HG03521 (cell line): Measurements from ENCODE around the gene LDLRAD3.

ENCODE experiments used
- ATAC-seq: cut with Tn5 transposase; IDR thresholded peaks from one replicate; pipeline ENCODE4 v1.9.1; 2021; ENCODE audit warnings: mild to moderate bottlenecking, moderate library complexity; ENCODE audit not compliant: unreplicated experiment

The LDLRAD3 gene

DNA sequence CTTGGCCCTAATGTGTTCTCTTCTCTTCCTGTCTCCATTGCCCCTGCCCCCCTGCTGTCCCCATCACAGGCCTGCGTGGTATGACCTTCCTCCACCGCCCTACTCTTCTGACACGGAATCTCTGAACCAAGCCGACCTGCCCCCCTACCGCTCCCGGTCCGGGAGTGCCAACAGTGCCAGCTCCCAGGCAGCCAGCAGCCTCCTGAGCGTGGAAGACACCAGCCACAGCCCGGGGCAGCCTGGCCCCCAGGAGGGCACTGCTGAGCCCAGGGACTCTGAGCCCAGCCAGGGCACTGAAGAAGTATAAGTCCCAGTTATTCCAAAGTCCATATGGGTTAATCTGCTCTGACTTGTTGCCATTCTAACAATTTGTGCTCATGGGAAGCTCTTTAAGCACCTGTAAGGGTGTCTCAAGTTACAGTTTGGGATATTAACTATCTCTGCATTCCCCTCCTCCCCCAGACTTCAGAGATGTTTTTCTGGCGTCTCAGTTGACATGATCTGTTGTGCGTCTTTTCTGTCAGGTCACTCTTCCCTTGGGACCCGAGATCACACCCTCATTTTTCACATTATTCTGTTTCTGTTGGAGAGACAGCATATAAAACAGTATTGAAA is 285.3 kb downstream of the LDLRAD3 start:
- no peak for ATAC-seq

DNA sequence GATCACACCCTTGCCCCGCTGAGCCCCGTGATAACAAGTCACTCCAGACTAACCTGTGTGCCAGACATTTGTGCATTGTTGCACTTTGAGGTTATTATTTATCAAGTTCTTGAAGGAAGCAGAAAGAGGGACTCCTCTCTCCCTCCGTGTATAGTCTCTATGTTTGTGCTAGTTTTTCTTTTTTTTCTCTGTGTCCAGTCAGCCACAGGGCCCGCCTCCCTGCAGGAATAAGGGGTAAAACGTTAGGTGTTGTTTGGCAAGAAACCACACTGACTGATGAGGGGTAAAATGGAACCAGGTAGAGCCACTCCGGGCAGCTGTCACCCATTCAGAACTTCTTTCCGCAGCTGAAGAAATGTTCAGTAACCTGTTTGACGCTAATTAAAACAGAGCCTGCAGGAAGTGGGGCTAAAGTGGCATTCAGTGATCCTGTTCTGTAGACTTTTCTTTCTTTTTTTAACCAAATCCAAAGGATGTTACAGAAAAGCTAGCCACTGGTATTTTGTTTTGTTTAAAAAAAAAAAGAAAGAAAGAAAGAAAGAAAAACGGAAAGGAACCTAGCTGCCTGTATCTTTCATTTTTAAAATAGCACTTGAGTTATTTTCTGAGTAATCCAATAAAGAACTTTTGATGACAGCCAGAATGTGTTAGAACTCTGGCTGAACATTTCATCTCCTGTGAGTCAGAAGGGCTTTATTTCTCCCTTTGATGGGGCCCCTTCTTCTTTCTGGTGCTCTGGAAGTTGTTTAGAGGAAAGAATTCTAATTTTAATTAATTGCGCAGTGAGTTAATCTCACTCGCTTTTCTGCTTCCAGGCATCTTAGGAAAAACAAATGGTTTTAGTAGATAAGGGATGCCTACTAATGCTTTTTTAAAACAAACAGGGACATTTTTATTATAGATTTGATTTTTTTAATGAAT is 287.2 kb downstream of the LDLRAD3 start:
- no peak for ATAC-seq

DNA sequence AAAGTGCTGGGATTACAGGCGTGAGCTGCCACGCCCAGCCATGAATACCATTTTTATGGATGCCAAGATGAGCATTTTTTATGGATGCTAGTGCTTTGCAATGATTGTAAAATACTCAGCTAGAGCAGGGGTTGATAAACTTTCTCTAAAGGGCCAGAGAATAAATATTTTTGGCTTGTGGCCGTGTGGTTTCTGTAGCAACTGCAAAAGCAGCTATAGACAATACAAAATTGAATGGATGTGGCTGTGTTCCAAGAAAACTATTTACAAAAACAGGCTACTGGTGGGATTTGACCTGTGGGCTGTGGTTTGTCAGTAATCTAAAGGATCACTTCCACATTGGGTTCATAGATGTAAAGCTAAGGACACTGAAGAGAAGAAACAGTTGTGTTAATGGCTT is 289.3 kb downstream of the LDLRAD3 start:
- no peak for ATAC-seq

DNA sequence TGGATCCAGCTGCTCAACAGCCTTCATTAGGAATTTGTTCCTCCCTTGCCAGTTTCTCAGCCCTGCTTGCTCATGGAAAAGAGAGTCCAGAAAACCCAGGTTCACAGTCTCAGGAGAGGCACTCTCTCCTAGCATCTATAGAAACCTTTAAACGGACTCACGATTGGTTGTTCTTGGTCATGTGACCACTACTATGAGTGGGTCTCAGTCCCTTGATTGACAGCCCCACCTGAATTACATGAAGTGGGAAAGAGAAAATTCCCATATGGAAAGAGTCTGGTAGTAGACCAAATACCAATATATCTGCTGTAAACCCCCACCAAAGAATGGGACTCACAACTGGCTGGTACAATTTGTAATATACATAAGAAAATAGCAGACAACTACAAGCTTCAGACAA is 291.0 kb downstream of the LDLRAD3 start:
- no peak for ATAC-seq

DNA sequence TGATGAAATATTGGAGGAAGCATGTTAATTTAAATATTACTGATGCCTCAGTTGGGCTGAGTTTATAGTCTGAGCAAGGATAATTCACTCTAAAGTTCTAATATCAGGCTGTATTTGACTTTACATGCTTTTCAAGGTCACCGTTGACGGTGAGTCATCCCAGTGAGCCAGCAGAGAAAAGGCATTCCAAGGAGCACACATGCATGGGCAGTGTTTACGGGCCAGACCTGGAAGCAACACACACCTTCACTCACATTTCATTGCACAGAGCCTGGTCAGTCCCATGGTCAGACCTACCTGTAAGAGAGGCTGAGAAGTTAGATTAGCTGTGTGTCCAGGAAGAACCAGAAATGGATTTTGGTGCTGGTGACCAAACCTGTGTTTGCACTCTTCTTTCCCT is 291.9 kb downstream of the LDLRAD3 start:
- no peak for ATAC-seq

DNA sequence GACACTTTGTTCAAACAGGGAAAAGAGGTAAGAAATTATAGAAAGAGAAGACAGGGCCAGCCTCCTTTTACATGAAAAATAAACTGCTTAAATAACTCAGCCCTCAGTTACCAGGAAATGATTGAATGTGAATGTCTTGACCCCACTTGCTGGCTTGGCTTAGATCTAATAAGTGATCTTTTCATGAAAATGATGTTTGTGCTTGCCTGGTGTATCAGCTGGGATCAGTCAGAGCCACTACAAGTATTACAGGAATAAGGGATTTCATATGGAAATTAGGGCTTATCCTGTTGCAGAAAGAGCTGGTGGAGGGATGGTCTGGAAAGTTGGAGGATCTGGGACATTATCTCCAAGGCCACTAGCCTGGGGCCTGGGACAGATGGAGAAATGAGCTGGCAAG is 293.5 kb downstream of the LDLRAD3 start:
- ATAC-seq = no peak

DNA sequence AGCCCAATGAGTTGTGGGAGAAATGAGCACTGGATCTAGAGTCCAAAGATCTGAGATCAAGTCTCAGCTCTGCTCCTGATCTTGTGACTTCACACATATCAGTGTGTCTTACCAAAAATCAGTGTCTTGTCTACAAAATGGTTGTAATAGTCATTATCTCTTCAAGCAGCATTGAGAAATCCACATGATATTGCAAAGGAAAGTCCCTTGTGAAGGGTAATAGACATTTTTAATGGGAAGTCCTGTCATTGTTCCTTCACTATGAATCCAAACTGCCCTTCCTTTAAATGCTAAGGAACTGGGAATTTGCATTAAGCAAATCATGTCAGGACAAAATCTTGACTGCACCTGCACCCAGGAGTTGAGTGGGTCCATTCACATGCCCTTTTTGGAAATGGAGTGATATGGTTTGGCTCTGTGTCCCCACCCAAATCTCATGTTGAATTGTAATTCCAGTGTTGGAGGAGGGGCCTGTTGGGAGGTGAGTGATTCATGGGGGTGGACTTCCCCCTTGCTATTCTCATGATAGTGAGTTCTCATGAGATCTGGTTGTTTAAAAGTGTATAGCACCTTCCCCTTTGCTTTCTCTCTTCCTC is 294.3 kb downstream of the LDLRAD3 start:
- no peak for ATAC-seq

DNA sequence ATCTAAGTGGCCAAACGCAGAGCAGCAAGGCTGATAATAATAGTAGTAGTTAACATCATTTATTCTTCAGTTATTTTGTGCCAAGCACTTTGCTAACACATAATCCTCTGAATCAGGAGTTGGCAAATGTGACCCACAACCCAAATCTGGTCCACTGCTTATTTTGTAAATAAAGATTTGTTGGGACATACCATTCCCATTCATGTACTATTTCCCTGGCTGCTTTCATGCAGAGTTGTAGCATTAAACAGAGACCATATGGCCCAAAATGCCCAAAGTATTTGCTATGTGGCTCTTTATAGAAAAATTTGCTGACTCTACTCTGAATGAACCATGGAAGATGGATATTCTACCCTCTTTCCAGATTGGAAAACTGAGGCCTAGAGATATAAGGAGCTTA is 295.0 kb downstream of the LDLRAD3 start:
- ATAC-seq = no peak

DNA sequence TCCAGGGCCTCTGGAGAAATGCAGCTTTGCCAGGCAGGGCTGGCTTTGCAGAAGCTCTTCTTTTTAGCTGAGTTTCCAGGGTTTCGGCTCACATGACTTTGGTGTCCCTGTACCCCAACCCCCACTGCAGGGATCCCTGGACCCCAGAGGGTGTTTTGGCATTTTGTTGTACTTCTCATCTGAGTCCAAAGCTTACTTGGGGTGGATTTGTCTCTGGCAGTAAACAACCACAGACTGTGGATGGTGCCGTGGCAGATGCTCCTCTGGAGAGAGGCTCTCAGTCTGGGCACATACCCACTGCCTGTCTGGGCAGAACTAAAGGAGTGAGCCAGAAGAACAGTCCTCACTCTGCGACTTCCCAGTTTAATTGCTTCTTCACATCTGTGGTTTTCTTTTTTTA is 295.8 kb downstream of the LDLRAD3 start:
- no peak for ATAC-seq

DNA sequence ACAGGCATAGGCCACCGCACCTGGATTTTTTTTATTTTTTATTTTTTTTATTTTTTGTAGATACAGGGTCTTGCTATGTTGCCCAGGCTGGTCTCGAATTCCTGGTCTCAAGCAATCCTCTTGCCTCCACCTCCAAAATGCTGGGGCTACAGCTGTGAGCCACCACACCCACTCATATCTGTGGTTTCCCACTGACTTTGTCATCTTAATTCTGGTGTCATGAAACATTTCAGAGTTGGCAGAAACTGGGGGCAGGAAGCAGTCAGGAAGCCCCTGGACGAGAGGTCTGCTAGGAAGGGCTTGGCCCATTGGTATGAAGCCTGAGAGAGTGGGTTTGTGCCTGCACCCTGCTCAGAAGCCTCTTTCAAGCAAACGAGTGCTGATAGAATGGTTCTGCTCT is 296.3 kb downstream of the LDLRAD3 start:
- no peak for ATAC-seq

DNA sequence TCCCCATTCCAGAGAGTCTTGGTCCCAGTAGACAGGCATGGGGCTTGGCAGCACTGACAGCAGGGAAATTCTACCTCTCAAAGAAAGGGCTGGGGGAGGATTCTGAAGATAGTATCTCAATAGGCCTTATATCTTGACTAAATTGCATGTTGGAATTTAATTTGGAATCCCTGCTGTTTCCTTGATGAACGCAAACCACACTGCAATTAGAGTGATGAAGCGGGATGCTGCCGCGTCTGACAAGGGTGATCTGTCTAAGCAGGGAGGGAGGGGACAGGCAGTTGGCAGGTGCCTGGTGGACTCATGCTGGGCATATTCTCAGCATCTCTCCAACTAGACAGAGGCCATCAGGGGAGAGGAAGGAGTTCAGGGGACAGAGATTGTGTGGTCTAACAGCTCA is 296.9 kb downstream of the LDLRAD3 start:
- ATAC-seq = no peak

DNA sequence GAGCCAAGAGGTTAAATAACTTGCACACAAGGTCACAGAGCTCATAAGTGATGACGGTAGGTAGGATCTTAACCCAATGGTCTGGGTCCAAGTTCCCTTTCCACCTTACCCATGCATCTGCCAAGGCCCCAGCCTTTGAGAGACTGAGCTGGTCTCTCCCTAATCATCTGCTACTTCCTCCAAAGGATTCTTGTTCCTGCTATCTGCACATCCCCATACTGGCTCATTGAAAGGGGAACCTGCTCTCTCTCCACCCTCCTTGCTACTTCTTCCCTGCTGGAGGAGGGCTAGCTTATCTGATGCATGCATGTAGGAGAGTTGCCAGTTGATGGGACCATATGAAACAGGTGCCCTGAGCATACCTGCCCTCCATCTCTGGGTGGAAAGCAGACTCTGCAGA is 297.6 kb downstream of the LDLRAD3 start:
- ATAC-seq = no peak

DNA sequence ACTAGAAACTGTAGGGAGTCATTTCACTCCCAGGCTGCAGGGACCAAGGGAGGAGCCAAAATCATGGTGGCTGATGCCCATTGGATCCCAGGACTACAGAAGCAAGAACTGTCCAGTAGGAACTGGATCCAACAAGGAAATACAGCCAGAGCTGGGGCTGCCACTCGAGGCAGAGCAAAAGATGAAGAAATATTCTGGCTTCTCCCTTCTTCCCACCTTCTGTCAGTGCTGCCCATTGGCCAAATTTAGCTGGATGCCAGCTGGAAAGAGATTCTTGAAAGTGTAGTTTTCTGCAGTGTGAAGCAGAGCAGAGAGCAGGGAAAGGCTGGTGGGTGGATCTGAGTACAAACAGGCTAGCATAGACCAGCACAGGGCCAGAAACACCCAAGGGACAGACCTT is 299.8 kb downstream of the LDLRAD3 start:
- ATAC-seq = no peak

DNA sequence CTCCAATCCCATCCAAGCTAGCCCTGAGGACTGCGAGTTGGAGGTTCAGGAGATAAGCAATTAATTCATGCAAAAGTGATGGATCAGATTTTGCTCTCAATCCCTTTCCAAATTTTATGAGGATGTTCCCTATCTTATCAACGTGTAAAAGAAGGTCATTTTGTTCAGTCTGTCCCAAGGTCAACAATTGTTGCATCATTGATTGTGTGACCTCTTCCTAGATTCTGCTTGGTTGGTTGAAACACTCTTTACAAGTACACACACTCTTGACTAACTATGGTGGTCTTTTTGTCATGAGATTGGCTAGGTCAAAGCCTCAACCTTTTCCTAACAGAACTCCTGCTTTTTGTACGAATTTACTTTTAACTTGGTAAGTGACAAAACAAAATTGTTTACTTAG is 303.6 kb downstream of the LDLRAD3 start:
- ATAC-seq = no peak

DNA sequence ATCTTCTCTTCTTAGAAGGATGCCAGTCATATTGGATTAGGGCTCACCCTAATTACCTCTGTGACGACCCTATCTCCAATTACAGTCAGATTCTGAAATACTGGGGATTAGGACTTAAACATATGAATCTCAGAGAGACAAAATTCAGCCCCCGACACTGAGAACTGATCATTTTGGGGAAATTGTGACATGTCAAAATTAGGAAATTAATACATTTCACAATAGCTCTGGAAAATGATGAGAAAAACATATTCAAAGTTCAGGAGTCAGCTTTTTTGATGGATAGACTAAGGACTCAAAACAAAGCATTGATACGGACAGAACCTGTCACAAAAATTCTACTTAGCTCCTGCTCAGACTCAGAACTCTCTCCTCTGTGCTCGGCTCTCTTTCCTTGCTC is 304.6 kb downstream of the LDLRAD3 start:
- ATAC-seq = no peak

DNA sequence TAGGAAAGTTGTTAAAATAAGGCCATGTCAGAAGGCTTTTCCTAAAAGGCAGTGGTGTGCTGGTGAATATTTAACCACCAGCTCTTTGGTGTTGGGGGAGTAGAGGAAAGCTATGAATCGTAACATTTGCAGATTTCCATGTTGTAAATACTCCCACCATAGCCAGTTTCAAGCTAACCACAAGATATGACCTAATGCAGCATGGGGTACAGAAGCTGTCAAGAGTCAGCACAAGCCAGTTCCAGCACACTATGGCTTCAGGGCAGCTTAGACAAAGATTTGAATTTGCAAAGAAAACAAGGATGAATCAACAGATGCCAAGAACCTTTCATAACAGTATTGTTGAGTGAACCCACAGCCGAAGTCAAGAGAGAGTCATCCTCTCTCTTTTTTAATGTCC is 305.4 kb downstream of the LDLRAD3 start:
- no peak for ATAC-seq

DNA sequence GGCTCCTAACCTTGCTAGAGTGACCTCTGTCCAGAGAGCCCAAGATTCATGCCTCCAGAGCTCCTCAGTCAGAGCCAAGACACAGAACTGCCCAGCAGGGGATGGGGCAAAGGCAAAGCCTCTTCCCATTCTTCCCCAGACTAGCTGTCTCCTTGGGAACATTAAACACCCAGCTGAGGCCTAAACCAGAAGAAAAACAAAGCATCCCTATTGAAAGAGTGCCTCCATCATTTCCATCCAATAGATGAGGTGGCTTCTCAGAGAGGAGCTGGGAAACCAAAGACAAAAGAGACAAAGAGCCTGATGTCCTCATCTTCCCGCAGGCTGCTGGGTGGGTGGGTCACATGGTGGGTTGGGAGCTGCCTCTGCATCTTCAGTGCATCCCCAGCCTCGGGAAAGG is 308.0 kb downstream of the LDLRAD3 start:
- no peak for ATAC-seq

DNA sequence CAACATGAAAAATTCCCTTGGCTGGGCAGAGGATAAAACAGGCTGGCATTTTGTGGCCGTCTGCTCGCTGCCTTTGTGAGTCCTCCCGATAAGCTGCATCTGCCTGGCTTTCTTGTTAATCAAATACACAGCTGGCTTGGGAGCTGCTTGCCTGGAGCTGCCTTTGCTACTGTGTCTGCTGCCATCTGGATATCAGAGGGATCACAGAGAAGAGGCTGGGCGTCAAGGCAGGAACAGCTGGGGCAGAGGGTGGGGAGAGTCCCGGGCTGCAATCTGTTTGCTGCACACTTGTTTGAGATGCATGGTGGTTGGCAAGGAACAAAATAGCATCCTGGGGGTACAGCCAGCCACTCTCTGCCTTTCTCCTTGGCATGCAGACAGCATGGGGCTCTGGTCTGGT is 309.4 kb downstream of the LDLRAD3 start:
- no peak for ATAC-seq

DNA sequence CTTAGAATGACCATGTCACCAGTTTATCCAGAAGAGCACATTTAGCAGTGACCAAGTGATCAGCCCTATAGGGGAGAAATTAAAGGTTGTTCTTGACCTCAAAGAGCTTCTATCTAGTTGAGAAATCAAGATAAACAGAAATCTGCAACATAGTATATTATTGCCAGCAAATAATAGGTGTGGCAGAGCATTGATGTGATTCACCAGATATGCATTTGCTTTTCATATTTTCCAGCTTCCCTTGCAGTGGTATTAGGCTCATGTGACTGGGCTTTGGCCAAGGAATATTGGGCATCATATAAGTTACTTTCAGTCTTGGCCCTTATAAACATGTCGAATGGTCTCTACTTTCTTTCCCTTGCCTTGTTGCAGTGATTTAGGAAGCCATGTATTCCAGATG is 310.9 kb downstream of the LDLRAD3 start:
- no peak for ATAC-seq

DNA sequence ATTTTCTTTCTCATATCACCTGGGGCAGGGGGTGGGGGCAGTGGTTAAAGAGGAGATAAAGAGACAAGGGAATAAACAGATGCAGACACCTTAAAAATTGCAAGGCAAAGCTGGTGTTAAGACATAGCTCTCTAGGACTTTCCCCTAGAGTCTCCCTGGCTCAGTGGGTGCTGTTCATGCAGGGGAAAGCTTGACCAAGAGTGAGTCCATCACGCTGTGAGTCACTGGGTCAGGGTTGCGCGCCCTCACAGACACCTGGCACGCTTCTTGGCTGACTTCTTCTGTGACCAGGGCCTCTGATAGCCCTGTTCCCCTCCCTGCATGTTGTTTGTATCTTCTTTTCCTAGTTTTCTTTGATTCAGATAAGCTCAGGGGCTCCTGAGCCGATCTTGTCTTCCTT is 313.5 kb downstream of the LDLRAD3 start:
- ATAC-seq = no peak

DNA sequence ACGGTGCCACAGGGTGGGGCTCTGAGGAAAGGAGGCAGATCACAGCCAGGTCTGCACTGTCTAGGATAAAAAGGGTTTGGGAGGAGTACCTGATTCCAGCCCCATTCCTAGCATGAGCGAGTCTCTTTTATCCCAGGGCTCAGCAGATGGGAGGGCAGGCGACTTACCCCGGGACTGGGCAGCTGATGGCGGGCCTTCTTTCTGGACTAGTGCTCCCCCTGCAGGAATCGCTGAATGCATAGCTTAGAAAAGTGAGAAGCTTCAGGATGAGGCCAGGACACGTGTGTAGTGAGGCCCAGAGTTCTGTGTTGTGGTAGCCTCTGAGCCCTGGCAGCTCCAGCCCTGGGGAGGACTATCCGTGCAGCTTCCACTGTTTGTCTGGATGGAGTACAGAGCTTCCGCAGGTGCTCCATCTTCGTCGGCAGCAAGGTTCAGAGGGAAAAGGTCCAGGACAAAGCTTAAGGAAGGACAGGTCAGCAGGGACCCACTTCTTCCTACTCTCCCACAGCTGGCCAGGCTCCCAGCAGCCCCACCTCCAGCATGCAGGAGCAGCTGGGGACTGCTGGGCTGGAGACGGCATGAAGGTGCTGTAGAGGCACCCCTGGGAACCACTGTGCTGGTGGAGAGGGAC is 315.0 kb downstream of the LDLRAD3 start:
- no peak for ATAC-seq

DNA sequence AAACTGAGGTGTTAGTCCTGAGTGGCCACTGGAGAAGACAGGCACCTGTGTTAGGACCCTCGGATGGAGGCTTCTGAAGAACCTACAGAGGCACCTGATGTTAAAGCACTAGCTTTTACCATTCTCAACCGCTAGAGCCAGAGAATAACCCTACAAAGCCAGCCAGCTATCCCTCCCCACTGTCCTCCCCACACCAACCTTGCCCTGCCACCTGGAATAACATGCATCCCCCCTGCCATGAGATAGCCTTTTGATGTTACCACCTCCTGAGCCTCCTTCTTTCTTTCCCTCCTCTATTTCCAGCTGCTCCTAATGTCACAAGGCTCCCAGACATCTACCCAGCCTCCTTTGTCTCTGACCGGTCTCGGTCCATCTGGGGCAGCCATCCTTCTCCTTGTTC is 317.2 kb downstream of the LDLRAD3 start:
- no peak for ATAC-seq
